Measurements from ENCODE around the gene UBE2V1.
"Not testable (repeated sequence)": the region's sequence is repeated elsewhere in the genome, so short reads cannot be mapped to it uniquely, and the experiment has no call there.

The UBE2V1 gene

DNA sequence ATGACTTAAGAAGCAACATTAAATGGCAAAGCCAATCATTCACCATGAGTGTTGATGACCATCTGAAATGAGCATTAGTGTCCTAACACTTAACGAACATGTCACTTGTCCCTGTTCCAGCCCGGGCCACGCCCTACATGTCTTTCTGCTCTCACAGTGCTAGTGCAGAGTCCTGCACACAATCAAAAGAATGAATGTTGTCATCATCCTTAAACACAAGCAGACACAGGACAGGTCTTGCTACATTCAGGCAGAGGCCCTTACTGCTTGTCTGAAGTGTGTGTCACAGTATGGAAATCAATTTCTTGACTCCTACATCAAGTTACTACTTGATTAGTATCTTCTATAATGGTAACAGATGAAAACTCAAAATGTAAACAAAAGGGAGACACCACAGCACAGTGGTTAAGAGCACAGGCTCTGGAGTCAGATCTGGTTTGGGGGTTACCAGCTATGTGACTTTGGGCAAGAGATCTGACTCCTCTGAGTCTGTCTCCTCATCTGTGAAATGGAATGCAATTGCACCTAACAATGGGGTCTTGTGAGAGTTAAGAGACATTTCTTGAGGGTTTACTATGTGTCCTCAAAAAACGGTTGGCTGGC, 17.4 kb downstream of the UBE2V1 start:
- DNase-seq (ENCODE audit: low read depth): no peak

DNA sequence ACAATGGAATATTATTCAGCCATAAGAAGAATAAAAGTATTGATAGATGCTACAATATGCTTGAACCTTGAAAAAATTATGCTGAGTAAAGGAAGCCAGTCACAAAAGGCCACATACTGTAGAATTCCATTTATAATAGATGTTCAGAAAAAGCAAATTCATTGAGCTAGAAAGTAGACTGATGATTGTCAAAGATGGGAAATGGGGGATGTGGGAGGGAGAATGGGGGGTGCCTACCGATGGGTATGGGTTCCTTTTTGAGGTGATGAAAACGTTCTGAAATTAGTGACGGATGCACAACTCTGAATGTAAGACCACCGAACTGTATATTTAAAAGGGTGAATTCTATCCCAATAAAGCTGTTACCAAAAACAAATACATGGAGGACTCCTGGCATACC, 18.4 kb downstream of the UBE2V1 start:
- no peak for DNase-seq (ENCODE audit: low read depth)

DNA sequence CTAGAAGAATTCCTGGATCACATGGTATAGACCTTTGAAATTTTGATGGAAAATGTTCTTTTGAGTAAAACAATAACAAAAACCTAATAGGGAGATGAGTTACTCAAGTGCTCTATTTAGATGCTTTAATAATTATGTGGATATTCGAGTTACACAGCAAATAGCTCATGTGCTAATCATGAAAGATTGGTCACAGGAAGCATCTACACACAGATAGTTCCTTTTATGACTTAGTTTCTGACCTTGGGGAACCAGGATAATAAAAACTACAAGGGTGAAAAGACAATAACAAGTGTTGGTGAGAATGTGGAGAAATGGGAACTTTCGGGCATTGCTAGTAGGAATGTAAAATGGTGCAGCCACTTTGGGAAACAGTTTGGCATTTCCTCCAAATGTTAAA, 19.7 kb downstream of the UBE2V1 start:
- DNase-seq (ENCODE audit: low read depth): no peak

DNA sequence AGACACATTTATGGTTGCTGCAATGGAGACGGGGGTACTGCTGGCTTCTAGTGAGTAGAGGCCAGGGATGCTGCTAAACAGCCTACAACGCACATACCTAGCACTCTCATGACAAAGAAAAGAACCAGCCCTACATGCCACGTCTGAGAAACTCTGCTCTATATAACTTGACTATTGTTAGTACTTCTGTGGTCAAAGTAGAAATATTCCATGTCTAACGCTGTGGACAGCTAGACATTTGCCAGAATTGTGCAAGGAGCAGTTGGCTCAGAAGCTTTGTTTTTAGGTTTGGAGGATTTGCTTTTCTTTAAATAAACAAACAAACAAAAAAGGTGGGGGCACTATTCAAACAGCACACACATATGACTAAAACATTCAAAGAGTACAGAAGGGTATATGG, 20.5 kb downstream of the UBE2V1 start:
- DNase-seq (ENCODE audit: low read depth): no peak

DNA sequence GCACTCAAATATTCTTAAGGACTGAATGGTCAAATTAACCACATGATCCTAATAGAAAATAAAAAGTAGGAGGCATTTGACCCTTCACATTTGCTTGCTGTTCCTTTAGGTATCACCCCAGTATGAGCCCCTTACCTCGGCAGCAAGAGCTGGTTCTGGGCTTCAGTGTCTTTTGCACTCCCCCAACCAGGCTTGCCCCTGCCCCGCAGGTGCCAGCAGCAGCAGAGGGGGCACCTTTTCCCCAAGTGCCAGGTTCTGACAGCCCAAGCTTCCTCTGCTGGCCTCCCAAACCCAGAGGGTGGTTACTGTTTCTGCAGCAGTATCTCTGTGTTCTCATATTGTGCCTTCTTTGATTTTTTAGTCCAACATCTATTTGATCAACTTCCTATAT, 23.2 kb downstream of the UBE2V1 start:
- DNase-seq (ENCODE audit: low read depth): no peak

DNA sequence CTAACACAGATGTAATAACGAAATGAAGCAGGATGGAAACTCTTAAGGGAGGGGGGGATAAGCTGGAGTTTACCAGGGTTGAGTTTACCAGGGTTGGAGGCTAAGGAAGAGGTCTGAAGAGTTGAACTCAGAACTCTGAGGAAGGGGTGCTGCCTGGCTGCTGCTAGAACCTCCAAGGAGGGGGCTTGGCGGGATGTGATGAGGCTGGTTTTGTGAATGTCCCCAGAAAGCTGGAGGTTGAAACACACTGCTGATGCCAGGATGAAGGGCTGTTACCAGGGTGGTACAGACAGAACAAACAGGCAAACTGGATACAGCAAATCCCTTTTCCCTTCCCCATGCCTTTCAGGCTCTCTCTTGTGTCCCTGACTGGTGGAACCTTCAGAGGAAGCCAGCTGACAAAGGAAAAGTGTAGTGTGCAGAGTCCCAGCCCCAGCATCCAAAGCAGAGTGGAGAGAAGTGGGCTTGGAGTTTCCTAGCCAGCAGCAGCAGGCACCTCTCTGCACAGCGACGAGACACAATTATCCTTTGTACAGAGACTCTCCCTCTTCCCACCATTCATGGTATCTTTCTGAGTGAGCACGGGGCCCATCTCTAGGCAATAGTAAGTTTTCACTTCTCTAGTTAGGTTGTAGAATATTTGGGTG, 23.7 kb downstream of the UBE2V1 start:
- no peak for DNase-seq (ENCODE audit: low read depth)

DNA sequence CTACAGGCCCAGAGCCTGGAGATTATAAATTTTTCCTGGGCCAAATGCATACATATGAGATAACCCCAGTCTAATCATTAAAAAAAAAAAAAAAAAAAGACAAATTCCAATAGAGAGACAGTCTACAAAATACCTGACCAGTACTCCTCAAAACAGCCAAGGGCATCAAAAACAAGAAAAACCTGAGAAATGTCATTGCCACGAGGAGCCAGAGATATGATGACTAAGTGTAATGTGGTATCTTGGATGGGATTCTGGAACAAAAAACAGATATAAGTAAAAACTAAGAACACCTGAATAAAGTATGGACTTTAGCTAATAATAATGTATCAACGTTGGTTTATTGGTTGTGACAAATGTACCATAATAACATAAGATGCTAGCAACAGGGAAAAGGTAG, 24.9 kb downstream of the UBE2V1 start:
- DNase-seq (ENCODE audit: low read depth): no peak

DNA sequence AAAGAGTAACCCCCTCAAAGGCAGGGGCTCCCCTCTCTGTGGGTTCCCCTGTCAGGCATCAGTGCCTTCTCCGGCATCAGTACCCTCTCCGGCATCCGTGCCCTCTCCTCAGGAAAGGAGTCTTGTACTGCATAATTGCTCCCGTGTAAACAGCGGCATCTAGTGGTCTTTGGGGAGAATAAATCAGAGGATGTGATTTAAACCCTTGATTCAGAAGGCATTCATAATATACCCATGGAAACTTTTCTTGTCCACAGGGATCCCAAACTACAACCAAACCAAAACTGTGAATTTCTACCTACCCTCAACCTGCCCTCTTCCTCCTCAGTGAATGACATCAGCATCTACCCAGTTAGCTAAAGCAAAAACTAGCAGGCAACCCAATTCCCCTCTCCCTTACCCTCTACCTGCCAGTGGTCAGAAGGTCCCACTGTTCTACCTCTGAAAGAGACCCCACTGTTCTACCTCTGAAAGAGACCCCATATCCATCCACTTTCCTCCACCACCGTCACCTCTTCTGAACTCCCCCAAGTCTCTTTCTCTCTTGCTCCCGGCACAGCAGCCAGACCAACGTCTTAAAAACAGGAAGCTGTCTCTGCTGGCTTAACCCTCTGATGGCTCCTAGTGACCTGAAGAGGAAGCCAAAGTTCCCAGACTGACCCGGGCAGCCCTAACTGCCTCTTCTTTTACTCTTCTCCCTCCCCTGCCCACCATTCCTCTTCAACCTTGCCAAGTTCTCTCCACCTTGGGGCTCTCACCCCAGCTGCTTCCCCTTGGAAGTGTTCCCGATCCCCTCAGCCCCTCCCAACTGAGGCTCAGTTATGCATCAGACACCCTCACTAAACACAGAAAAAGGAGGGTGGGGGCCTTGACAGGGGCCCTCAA, 27.2 kb downstream of the UBE2V1 start:
- peak; percentile 6 for DNase-seq (ENCODE audit: low read depth)

DNA sequence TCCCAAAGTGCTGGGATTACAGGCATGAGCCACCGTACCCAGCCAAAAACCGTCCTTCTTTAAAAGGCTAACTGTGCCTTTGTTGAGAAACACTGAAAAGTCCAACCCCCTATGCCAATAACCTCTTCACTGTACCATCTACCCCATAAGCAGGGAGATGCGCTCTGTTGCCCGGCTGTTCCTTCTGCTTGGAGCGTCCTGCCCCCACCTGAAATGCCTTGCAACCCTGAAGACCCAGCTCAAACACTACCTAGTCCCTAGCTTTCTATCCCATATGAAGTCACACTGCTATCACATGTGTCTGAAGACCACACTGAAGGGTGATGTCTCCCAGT, 27.8 kb downstream of the UBE2V1 start:
- DNase-seq (ENCODE audit: low read depth): no peak

DNA sequence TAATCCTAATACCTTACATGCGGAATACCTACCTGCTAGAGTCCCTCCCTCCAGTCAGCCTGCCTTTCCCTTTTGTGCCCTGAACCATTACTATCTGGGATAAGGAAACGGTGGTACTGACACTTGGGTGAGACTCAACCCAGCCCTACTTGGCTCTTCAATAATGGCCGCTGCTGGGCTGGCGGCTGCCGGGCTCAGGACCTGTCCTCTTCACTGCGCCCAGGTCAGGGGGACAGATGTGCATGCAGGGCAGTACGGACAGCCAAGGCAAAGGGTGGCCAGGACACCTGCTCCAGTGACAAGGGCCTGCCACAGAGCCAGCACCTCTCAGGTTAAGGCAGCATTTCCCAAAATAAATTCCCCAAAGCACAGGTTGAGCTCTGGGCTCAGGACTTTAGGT, 29.9 kb downstream of the UBE2V1 start:
- DNase-seq (ENCODE audit: low read depth): no peak

DNA sequence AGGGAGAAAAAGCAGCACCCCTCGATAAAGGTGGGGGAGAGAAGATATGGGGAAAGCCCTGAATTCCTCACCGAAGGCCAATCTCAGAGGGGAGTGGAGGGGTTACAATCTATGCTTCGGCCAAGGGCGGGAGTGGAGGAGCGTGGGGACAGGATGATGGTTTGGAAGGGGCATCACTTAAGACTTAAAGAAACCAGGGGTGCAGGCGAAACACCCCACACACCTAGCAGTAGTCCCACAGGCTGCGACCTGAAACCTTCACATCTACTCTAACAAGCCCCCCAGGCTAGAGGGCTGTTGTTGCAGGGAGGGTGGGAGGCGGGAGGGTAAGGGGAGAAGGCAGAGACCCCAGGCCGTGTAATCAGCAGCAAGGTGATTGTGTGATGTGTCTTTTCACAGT, 30.9 kb downstream of the UBE2V1 start:
- DNase-seq (ENCODE audit: low read depth): not testable (repeated sequence)

DNA sequence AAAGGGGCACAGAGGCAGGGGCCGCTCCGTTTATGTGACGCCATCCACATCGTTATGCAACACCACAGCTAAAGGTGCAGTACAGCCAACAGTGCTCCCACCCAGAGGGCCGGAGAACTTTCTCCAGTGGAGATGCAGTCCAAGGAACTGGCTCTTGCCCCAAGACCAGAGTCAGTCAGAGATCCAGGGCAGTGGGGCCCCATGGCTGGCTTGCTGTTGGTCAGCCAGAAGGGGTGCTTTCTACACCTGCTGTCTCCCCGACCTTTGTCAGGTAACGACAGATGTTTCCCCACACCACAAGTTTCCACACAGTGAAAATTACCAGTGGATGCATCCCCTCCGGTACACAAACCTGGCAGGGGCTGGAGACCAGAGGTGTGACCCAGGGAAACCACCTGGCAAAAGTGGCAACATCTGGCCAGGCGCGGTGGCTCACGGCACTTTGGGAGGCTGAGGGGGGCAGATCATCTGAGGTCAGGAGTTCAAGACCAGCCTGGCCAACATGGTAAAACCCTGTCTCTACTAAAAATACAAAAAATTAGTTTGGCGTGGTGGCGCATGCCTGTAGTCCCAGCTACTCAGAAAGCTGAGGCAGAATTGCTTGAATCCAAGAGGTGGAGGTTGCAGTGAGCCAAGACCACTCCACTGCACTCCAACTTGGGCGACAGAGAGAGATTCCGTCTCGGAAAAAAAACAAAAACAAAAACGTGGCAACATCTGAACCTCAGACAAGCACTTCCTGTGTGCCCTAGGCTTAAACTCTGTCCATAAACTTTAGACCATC, 34.9 kb downstream of the UBE2V1 start:
- no peak for DNase-seq (ENCODE audit: low read depth)

DNA sequence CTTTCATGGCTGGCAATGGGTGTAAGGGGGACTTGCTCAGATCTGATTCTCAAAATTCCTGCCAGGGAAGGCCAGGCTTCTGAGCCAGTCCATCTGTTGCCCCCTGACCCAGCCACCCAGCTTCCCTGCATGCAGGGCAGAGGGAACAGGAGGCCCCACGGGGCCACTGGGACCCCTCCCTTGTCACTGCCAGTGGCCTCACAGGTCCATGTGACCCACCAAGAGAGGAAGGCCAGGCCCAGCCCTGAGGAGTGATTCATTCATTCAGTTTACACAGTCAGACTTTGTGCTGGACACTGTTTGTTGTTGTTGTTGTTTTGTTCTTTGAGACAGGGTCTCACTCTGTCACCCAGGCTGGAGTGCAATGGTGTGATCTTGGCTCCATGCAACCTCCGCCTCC, 39.5 kb downstream of the UBE2V1 start:
- DNase-seq (ENCODE audit: low read depth): no peak

DNA sequence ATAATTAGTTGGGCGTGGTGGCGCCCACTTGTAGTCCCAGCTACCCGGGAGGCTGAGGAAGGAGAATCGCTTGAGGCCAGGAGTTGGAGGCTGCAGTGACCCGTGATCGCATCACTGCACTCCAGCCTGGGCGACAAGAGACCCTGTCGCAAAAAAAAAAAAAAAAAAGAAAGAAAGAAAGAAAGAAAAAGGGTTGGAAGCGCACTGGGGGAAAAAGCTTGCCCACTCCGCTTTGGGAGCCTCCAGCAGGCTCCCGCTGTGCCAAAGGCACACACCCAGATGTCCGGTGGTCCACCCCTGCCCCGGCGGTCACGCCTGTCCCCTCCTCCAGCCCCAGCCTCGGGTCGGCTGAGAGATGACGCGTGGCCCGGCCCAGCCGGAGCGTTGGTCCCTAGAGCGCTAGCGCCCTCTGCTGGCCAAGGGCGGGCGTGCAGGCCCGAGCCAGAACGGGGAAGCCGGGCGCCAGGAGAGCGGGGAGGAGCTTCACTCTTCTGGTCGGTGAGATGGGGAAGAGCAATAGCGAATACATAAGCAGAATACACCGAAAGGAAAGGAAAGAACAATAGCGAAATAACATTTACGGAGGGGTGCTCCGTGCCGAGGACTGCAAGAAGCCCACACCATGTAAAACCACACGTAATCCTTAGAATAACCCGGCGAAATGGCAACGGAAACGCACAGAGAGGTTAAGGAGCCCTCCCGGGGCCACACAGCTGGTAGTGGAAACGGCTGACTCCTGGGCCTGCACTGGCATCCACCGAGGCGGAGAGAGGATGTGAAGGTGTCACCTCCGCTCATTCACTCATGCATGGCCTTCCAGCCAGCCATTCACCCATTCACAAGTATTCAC, 41.7 kb downstream of the UBE2V1 start:
- DNase-seq (ENCODE audit: low read depth): peak; percentile 58

DNA sequence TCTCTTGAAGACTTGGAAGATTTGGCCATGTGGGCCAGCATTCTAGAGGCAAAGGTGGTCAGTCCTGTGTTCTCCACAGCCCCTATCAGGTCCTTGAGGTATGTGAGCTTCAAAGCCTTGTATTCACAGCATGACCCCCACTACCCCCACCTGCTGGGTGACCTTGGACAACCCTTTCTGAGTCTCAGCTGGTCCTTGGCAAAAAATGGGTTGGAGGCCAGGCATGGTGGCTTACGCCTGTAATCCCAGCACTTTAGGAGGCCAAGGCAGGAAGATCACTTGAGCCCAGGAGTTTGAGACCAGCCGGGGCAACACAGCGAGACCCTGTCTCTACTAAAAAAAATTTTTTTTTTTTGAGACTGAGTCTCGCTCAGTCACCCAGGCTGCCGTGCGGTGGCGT, 42.6 kb downstream of the UBE2V1 start:
- DNase-seq (ENCODE audit: low read depth): no peak

DNA sequence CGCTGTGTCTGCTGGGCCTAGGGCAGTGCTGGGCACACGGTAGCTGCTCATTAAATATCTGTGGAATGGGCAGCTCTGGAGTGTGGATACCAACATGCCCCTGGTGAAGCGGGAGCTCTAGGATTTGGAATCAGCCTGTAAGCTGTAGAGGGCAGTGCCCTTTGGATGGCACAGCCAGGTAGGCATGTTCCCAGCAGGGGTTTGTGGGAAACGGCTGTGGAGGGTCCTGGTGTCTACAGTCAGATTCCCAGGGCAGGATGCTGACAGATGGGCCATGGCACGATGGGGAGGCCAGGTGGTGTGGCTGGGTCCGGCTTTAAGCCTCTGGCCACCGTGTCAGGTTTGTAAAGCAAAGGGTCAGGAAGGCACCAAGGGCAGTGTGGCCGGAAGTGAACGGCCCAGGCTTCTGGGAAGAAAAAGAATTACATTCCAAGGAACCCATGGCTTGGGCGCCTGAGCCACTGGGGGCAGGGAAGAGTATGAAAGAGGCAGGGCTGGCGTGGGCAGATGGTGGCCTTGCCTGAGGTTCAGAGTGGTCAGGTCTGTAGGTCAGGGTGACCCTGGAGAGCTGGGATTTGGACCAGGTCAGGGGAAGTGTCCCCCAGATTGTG, 44.8 kb downstream of the UBE2V1 start:
- DNase-seq (ENCODE audit: low read depth): no peak

DNA sequence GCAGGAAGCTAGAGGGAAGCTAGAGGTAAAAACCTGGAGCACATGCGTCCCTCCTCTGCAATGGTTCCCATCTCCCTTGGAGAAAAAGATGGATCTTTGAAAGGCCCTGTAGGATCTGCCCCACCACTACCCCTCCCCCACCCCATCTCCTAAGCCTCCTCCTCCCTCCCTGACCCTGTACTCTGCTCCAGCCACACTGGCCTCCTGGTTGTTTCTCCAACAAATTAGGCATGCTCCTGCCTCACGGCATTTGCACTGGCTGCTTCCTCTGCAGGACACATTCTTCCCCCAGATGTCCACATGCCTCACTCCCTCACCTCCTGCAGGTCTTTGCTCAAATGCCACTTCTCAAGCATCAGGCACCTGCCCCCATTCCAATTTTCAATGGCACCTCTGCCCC, 45.5 kb downstream of the UBE2V1 start:
- DNase-seq (ENCODE audit: low read depth): no peak

DNA sequence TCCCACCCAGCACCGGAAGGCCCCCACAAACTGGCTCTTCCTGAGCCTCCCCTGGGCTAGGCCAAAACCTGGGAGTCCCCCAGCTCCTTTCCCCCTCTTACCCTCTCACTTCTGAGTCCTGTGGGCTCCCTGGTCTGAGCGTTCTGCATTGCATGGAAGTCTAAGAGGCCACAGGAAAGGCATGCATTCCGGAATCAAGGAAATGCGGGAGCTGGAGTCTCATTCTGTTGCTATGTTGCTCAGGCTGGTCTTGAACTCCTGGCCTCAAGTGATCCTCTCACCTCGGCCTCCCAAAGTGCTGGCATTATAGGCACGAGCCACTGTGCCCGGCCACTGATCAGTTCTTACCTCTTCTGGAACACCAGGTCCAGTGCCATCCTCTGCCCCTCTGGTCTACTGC, 45.9 kb downstream of the UBE2V1 start:
- no peak for DNase-seq (ENCODE audit: low read depth)

DNA sequence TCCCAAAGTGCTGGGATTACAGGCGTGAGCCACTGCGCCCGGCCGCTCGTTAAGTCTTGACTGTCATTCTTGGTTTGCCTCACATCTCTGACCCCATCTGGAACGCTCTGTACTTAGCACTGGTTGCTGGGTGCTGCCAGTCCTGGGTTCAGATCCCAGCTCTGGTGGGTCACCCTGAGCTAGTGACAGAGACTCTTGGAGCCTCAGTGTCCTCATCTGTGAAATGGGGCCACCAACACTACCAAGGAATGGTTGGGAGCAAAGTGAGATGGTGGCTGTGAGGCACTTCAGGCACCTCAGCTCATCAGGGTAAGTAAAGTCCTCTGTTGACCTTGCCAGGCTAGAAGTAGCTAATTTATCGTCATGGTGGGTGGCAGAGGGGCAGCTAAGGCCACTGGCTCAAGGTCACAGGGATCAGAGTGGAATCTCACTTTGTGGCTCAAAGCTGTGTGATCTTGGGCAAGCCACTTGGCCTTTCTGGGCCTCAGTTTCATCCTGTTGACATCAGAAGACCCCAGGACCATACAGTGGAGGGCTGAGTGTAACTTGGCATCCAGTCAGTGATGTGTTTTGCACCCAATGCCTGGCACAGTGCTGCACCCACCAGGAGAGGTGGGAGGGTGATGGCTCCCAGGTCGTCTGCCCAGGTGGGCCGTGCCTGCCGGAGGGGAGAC, 46.7 kb downstream of the UBE2V1 start:
- no peak for DNase-seq (ENCODE audit: low read depth)

DNA sequence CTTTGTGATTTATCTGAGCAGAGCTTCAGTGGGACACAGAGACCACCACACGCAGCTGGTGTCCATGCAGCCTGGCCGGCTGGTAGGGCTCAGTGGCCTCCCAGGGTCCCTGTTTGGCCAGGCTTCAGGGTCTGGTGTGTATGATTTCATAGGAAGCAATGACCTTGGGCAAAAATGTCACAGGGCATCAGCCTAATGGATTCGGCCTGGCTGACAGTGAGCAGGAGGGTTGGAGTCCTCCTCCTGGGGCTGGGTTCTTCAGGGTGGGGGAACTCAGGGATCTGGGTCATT, 47.7 kb downstream of the UBE2V1 start:
- no peak for DNase-seq (ENCODE audit: low read depth)

DNA sequence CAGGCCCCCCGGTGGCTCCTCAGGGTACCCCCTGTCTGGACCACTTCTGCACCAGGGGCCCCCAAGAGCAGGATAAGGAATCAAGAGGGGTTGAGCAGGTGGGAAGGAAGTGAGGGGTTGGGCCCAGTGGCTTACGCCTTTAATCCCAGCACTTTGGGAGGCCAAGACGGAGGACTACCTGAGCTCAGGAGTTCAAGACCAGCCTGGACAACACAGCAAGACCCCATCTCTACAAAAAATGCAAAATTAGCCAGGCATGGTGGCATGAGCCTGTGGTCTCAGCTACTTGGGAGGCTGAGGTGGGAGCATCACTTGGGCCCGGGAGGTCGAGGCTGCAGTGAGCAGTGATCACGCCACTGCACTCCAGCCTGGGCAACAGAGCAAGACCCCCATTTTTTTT, 49.2 kb downstream of the UBE2V1 start:
- not testable (repeated sequence) for DNase-seq (ENCODE audit: low read depth)
